Right lobe of liver (tissue), 6 donors: ENCODE results near the gene DOCK2. TPM values are rescaled to one million over a fixed set of nuclear protein-coding genes. Genes with fewer than 3 reads are reported as not detected.

ENCODE experiments used
- ATAC-seq, 4 donors: fragments of 200-7000 bp; cut with Tn5 transposase; one replicate each; pipeline ENCODE4 v1.9.1; 2020; ENCODE audit warnings: mild to moderate bottlenecking in 4 of 4, moderate library complexity in 4 of 4
- DNase-seq, 3 donors: peaks; one replicate each; pipeline ENCODE4 v3.0.0-alpha.2; 2020
- H3K27ac ChIP-seq, 3 donors: fragments of 200-600 bp; one replicate each; pipeline ENCODE4 v1.8.0; 2022
- H3K27me3 ChIP-seq, 2 donors: fragments of 200-600 bp; one replicate each; pipeline ENCODE4 v1.8.0; 2022
- H3K36me3 ChIP-seq, 4 donors: fragments of 200-600 bp; sonication (generic) in 1 of 4; one replicate each; pipeline versions ENCODE4 v1.5.1 to v1.8.0; 2017 to 2022; ENCODE audit warnings: control low read depth in 1 of 4
- H3K4me1 ChIP-seq, 4 donors: fragments of 200-600 bp; sonication (generic) in 1 of 4; one replicate each; pipeline versions ENCODE4 v1.5.1 to v1.8.0; 2017 to 2022; ENCODE audit warnings: control low read depth in 1 of 4
- H3K4me3 ChIP-seq, 3 donors: fragments of 200-600 bp; one replicate each; pipeline ENCODE4 v1.8.0; 2022
- H3K9me3 ChIP-seq, 4 donors: fragments of 200-600 bp; sonication (generic) in 1 of 4; one replicate each; pipeline versions ENCODE4 v1.5.1 to v1.8.0; 2017 to 2022; ENCODE audit warnings: control low read depth in 1 of 4
- CTCF ChIP-seq, 4 donors: fragments of 200-600 bp in 3 of 4; fragments of 450-650 bp in 1 of 4; IDR thresholded peaks; one replicate each; pipeline versions ENCODE4 v1.5.1 to v1.8.0; 2016 to 2022; ENCODE audit warnings: antibody characterized with exemption in 4 of 4, mild to moderate bottlenecking in 2 of 4
- POLR2A ChIP-seq: fragments of 450-650 bp; IDR thresholded peaks from one replicate; pipeline ENCODE4 v1.6.1; 2017; ENCODE audit warnings: antibody characterized with exemption, mild to moderate bottlenecking
- WGBS: methylation state at CpG from one replicate; pipeline ENCODE4 v1.1.6; 2018; ENCODE audit warnings: low coverage, low lambda C conversion rate; ENCODE audit not compliant: insufficient coverage; ENCODE audit errors: missing lambda C conversion rate; 5-methylcytosine and 5-hydroxymethylcytosine counted together
- intact Hi-C, 2 donors: fragments of 100-400 bp; cut with DNase I; formaldehyde crosslinking; loops; one replicate each; pipeline versions ENCODE4 v1.11.2 to v1.14.1; 2022
- total RNA-seq, 6 experiments: library from RNA; depleted of rRNA in 2 of 6; stranded (reverse); fragments of >200 nt in 2 of 6; fragmentation: NEBNext Ultra II Directional in 3 of 6; extraction: Animal tissue kit (Norgen Biotek cat#: 25700) in 3 of 6; gene quantifications; one replicate each; pipeline versions ENCODE4 v1.1.0 to v1.2.4, GENCODE V29; 2016 to 2023
- donor health status: DM: no; HTN: yes; CAD: no.
- donor health status: DM: no; HTN: no; CAD: no.
- donor health status: DM: no; HTN: no; CAD: no.
- donor health status: DM: no; HTN: yes; CAD: no.
- donor health status: DM: no; HTN: yes; CAD: no.

DOCK2 gene
- total RNA-seq, 6 experiments from 2014 or later, result 5.0 to 14.5 (median 7.4) TPM

- H3K27ac ChIP-seq, result no peak overlapping the region
Observed at GRCh38 chr5:169663537-169663936, 26.5 kb downstream of the DOCK2 start.

GRCh38 chr5:169666365-169666764 is 29.3 kb downstream of the DOCK2 start:
- 62% methylated on average over 4 of the region's 4 CpGs for WGBS
- Histone ChIP-seq H3K27me3 (no peaks in the 10 kb centered on the region), H3K4me3 (no peak overlapping the region), H3K4me1 (no peaks in the 10 kb centered on the region), H3K36me3 (no peaks in the 10 kb centered on the region), H3K9me3 (no peaks in the 10 kb centered on the region), H3K27ac (no peak overlapping the region)
- no peak for DNase-seq
- intact Hi-C loops, result no loop called here
- TF ChIP-seq CTCF (IDR thresholded peaks at IDR 0.05) (no peak), POLR2A (no peak)
- no peak for ATAC-seq

More at GRCh38 chr5:169663537-169663936, 26.5 kb downstream of the DOCK2 start:
- Histone ChIP-seq H3K4me3 (no peak overlapping the region), H3K36me3 (no peaks in the 10 kb centered on the region), H3K9me3 (no peaks in the 10 kb centered on the region), H3K4me1 (no peaks in the 10 kb centered on the region), H3K27me3 (no peaks in the 10 kb centered on the region)
- DNase-seq (no peak), ATAC-seq (no peak)
- TF ChIP-seq CTCF (IDR thresholded peaks at IDR 0.05), result no peak
- intact Hi-C loops, result no loop called here
- WGBS, result 33% methylated on average over 1 of the region's 1 CpG

- 41% methylated on average over 9 of the region's 9 CpGs for WGBS
- no peak overlapping the region for H3K4me3 ChIP-seq
- H3K27ac ChIP-seq, result no peak overlapping the region
- intact Hi-C loops, result no loop called here
- no peaks in the 10 kb centered on the region for H3K27me3 ChIP-seq
- no peak for ATAC-seq
- no peaks in the 10 kb centered on the region for H3K4me1 ChIP-seq
- no peaks in the 10 kb centered on the region for H3K9me3 ChIP-seq
- H3K36me3 ChIP-seq, result no peaks in the 10 kb centered on the region
- no peak for TF ChIP-seq POLR2A
- no peak for TF ChIP-seq CTCF (IDR thresholded peaks at IDR 0.05)
- DNase-seq, result no peak
Observed at GRCh38 chr5:169667896-169668674, 31.0 kb downstream of the DOCK2 start.

- H3K36me3 ChIP-seq, result no peaks in the 10 kb centered on the region
- intact Hi-C loops, result no loop called here
Observed at GRCh38 chr5:169668732-169669131, 31.7 kb downstream of the DOCK2 start.

More at GRCh38 chr5:169668732-169669131, 31.7 kb downstream of the DOCK2 start:
- Histone ChIP-seq H3K4me3 (no peak overlapping the region), H3K4me1 (no peaks in the 10 kb centered on the region), H3K27ac (no peak overlapping the region), H3K27me3 (no peaks in the 10 kb centered on the region), H3K9me3 (no peaks in the 10 kb centered on the region)
- DNase-seq (no peak), ATAC-seq (no peak)
- TF ChIP-seq CTCF (IDR thresholded peaks at IDR 0.05) (no peak), POLR2A (no peak)
- 31% methylated on average over 4 of the region's 4 CpGs for WGBS
